HepG2 (cell line): Measurements from ENCODE around the gene UBL3.

Source experiments
- ATF7-NPFF ChIP-seq: sonication (generic); formaldehyde crosslinking; IDR thresholded peaks from 2 replicates; pipeline ENCODE4 v1.8.1; 2023; ENCODE audit warnings: mild to moderate bottlenecking, low read depth, missing genetic modification reagents, moderate library complexity
- FOSL1 ChIP-seq: sonication (generic); formaldehyde crosslinking; IDR thresholded peaks from 2 replicates; pipeline ENCODE4 v1.9.0; 2021; ENCODE audit warnings: missing genetic modification reagents, borderline replicate concordance
- GATAD2A ChIP-seq: IDR thresholded peaks from 2 replicates; pipeline ENCODE4 v1.6.1; 2016
- HOXA5 ChIP-seq: sonication (generic); formaldehyde crosslinking; IDR thresholded peaks from 2 replicates; pipeline ENCODE4 v1.4.0; 2020; ENCODE audit warnings: missing genetic modification reagents
- NR1H2 ChIP-seq: sonication (generic); formaldehyde crosslinking; IDR thresholded peaks from 2 replicates; pipeline ENCODE4 v1.8.1; 2022; ENCODE audit warnings: low read depth, missing genetic modification reagents, borderline replicate concordance
- POLR2A ChIP-seq, 2 experiments: IDR thresholded peaks; 2 replicates each; pipeline ENCODE4 v1.6.1; 2011; ENCODE audit warnings: low read depth in 2 of 2, low read length in 2 of 2, mild to moderate bottlenecking in 1 of 2, moderate library complexity in 1 of 2; ENCODE audit not compliant: insufficient read depth in 1 of 2
- RAD51 ChIP-seq: fragments of 450-650 bp; IDR thresholded peaks from 2 replicates; pipeline ENCODE4 v1.6.1; 2016; ENCODE audit warnings: borderline replicate concordance
- ZNF160 ChIP-seq: sonication (generic); formaldehyde crosslinking; IDR thresholded peaks from 2 replicates; pipeline ENCODE4 v1.8.0; 2022; ENCODE audit warnings: mild to moderate bottlenecking, inconsistent platforms, missing genetic modification reagents
- TF ChIP-seq, protein P1 (sequence below): IDR thresholded peaks from 2 replicates; pipeline ENCODE4 v1.6.1; 2016; ENCODE audit warnings: missing genetic modification reagents, missing compliant biosample characterization
- TF ChIP-seq, protein P2 (sequence below): sonication (generic); formaldehyde crosslinking; IDR thresholded peaks from 2 replicates; pipeline ENCODE4 v1.5.0; 2020; ENCODE audit warnings: mild to moderate bottlenecking, missing genetic modification reagents, moderate library complexity
- TF ChIP-seq, protein P3 (sequence below): sonication (generic); formaldehyde crosslinking; IDR thresholded peaks from 2 replicates; pipeline ENCODE4 v1.5.1; 2020; ENCODE audit warnings: missing genetic modification reagents, mild to moderate bottlenecking, borderline replicate concordance
- TF ChIP-seq, protein P4 (sequence below): IDR thresholded peaks from 2 replicates; pipeline ENCODE4 v1.6.1; 2016; ENCODE audit warnings: low read depth, missing genetic modification reagents, missing compliant biosample characterization

DNA sequence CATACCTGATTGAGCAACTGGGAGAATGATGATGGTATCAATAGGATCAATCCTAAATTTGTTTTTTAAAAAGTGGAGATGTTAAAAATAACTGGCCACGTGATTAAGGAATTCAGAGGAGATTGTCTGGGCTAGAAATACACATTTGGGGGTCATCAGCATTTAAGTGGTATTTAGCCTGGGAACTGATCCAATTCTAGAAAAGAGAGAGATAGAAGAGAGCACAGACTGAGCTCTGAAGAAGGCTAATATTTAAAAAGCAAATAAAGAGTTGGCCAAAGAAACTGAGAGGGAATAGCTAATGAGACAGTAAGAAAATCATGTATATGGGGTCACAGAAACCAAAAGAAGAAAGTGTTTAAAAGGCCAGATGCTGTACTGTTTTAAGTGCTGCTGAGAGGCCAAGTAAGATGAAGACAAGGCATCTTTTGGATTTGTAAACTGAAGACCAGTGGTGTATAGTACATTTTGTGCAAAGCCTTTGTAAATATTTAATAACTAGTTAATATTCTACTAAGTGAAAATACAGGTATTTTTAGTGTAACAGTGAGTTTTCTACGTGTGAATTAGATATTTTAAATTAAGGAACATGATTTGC is 40.2 kb downstream of the UBL3 start:
- TF ChIP-seq HOXA5 (CRISPR knock-in tag) (no peak), NR1H2 (CRISPR knock-in tag) (no peak), FOSL1 (CRISPR knock-in tag) (no peak), RAD51 (no peak), ZNF160 (CRISPR knock-in tag) (no peak), POLR2A (IDR thresholded peaks at IDR 0.05; ENCODE audit: insufficient read depth in 1 of 2, low read depth in 2 of 2, low read length in 2 of 2) (no peak), GATAD2A (CRISPR knock-in tag) (no peak), ATF7-NPFF (CRISPR knock-in tag) (no peak)
- TF ChIP-seq, protein P1, sequence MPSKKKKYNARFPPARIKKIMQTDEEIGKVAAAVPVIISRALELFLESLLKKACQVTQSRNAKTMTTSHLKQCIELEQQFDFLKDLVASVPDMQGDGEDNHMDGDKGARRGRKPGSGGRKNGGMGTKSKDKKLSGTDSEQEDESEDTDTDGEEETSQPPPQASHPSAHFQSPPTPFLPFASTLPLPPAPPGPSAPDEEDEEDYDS: no peak
- TF ChIP-seq, protein P2, sequence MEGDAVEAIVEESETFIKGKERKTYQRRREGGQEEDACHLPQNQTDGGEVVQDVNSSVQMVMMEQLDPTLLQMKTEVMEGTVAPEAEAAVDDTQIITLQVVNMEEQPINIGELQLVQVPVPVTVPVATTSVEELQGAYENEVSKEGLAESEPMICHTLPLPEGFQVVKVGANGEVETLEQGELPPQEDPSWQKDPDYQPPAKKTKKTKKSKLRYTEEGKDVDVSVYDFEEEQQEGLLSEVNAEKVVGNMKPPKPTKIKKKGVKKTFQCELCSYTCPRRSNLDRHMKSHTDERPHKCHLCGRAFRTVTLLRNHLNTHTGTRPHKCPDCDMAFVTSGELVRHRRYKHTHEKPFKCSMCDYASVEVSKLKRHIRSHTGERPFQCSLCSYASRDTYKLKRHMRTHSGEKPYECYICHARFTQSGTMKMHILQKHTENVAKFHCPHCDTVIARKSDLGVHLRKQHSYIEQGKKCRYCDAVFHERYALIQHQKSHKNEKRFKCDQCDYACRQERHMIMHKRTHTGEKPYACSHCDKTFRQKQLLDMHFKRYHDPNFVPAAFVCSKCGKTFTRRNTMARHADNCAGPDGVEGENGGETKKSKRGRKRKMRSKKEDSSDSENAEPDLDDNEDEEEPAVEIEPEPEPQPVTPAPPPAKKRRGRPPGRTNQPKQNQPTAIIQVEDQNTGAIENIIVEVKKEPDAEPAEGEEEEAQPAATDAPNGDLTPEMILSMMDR (CRISPR knock-in tag): no peak
- TF ChIP-seq, protein P3, sequence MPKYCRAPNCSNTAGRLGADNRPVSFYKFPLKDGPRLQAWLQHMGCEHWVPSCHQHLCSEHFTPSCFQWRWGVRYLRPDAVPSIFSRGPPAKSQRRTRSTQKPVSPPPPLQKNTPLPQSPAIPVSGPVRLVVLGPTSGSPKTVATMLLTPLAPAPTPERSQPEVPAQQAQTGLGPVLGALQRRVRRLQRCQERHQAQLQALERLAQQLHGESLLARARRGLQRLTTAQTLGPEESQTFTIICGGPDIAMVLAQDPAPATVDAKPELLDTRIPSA (CRISPR knock-in tag): no peak
- TF ChIP-seq, protein P4, sequence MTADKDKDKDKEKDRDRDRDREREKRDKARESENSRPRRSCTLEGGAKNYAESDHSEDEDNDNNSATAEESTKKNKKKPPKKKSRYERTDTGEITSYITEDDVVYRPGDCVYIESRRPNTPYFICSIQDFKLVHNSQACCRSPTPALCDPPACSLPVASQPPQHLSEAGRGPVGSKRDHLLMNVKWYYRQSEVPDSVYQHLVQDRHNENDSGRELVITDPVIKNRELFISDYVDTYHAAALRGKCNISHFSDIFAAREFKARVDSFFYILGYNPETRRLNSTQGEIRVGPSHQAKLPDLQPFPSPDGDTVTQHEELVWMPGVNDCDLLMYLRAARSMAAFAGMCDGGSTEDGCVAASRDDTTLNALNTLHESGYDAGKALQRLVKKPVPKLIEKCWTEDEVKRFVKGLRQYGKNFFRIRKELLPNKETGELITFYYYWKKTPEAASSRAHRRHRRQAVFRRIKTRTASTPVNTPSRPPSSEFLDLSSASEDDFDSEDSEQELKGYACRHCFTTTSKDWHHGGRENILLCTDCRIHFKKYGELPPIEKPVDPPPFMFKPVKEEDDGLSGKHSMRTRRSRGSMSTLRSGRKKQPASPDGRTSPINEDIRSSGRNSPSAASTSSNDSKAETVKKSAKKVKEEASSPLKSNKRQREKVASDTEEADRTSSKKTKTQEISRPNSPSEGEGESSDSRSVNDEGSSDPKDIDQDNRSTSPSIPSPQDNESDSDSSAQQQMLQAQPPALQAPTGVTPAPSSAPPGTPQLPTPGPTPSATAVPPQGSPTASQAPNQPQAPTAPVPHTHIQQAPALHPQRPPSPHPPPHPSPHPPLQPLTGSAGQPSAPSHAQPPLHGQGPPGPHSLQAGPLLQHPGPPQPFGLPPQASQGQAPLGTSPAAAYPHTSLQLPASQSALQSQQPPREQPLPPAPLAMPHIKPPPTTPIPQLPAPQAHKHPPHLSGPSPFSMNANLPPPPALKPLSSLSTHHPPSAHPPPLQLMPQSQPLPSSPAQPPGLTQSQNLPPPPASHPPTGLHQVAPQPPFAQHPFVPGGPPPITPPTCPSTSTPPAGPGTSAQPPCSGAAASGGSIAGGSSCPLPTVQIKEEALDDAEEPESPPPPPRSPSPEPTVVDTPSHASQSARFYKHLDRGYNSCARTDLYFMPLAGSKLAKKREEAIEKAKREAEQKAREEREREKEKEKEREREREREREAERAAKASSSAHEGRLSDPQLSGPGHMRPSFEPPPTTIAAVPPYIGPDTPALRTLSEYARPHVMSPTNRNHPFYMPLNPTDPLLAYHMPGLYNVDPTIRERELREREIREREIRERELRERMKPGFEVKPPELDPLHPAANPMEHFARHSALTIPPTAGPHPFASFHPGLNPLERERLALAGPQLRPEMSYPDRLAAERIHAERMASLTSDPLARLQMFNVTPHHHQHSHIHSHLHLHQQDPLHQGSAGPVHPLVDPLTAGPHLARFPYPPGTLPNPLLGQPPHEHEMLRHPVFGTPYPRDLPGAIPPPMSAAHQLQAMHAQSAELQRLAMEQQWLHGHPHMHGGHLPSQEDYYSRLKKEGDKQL (CRISPR knock-in tag): no peak
